Measurements from ENCODE around the gene KHK. TPM values are rescaled to one million over a fixed set of nuclear protein-coding genes. Genes with fewer than 3 reads are reported as not detected.
A peak's percentile ranks its signal among the peaks of the same experiment; 100 is the strongest.

The KHK gene
- total RNA-seq, 4 donors from 2014 or later, result 1.8 to 12.0 (median 6.3) TPM

DNA sequence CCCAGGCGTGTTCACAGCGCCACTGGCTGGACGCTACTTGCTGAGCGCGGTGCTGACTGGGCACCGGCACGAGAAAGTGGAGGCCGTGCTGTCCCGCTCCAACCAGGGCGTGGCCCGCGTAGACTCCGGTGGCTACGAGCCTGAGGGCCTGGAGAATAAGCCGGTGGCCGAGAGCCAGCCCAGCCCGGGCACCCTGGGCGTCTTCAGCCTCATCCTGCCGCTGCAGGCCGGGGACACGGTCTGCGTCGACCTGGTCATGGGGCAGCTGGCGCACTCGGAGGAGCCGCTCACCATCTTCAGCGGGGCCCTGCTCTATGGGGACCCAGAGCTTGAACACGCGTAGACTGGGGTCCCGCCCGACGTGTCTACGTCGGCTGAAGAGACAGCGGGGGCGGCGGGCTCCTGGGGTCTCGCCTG is 891 bp upstream of the KHK start:
- in situ Hi-C loops (cut with MboI; ENCODE audit: low pct_ligation_motif_present in 1 of 4, low pct_unique_long_range_greater_than_20kb in 1 of 4, low sequenced_read_pairs in 3 of 4), result loop anchor here (10.0 to 25.0 kb wide), 2 partner anchors 121 to 123 kb away; partner anchors contain the start of gene MAPRE3 (in 3 of the 4)
- intact Hi-C loops (cut with DNase I; ENCODE audit: low total_unique reads), result loop anchor here (5.0 kb wide), 2 partner anchors 33 to 53 kb away; partner anchors contain the start of genes AGBL5 and TMEM214
- Histone ChIP-seq H3K4me3 (peak overlapping the region; percentile 35 to 72 (median 52)), H3K9me3 (no peaks in the 10 kb centered on the region), H3K4me1 (peaks cover 25 to 56% (median 36%) of the 10 kb centered on the region in 4 donors), H3K27me3 (no peaks in the 10 kb centered on the region), H3K27ac (peak overlapping the region; percentile 92 to 94 (median 92)), H3K36me3 (no peaks in the 10 kb centered on the region)
- peak; percentile 84 for DNase-seq
- 1% methylated on average over 33 of the region's 38 CpGs; no CpG with 5 or more reads in 1 of the 2 donors for WGBS, 2 donors (ENCODE audit: low coverage in 1 of 2)
- peak; percentile 8 for TF ChIP-seq POLR2A (IDR thresholded peaks at IDR 0.05)
- TF ChIP-seq, protein P1, sequence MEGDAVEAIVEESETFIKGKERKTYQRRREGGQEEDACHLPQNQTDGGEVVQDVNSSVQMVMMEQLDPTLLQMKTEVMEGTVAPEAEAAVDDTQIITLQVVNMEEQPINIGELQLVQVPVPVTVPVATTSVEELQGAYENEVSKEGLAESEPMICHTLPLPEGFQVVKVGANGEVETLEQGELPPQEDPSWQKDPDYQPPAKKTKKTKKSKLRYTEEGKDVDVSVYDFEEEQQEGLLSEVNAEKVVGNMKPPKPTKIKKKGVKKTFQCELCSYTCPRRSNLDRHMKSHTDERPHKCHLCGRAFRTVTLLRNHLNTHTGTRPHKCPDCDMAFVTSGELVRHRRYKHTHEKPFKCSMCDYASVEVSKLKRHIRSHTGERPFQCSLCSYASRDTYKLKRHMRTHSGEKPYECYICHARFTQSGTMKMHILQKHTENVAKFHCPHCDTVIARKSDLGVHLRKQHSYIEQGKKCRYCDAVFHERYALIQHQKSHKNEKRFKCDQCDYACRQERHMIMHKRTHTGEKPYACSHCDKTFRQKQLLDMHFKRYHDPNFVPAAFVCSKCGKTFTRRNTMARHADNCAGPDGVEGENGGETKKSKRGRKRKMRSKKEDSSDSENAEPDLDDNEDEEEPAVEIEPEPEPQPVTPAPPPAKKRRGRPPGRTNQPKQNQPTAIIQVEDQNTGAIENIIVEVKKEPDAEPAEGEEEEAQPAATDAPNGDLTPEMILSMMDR (IDR thresholded peaks at IDR 0.05), result peak in 3 of 5 experiments; percentile 15 to 37 (median 17)
- TF ChIP-seq POLR2AphosphoS5 (IDR thresholded peaks at IDR 0.05), result peak; percentile 34 to 66 (median 64)
- no peak for TF ChIP-seq EP300 (IDR thresholded peaks at IDR 0.05; ENCODE audit: low read depth)

GRCh38 chr2:27086090-27086723 is 365 bp upstream of the KHK start:
- Histone ChIP-seq H3K36me3 (no peaks in the 10 kb centered on the region), H3K4me1 (peaks cover 25 to 51% (median 35%) of the 10 kb centered on the region in 4 donors), H3K4me3 (peak overlapping the region; percentile 35 to 72 (median 52)), H3K27me3 (no peaks in the 10 kb centered on the region), H3K9me3 (no peaks in the 10 kb centered on the region), H3K27ac (peak overlapping the region; percentile 92 to 94 (median 92))
- peak; percentile 75 for TF ChIP-seq POLR2A (IDR thresholded peaks at IDR 0.05)
- TF ChIP-seq, protein P1 (IDR thresholded peaks at IDR 0.05), result peak; percentile 52 to 95 (median 89)
- peak; percentile 73 to 90 (median 88) for TF ChIP-seq POLR2AphosphoS5 (IDR thresholded peaks at IDR 0.05)
- no peak for TF ChIP-seq EP300 (IDR thresholded peaks at IDR 0.05; ENCODE audit: low read depth)
- intact Hi-C loops (cut with DNase I; ENCODE audit: low total_unique reads), result loop anchor here (5.0 kb wide), 2 partner anchors 34 to 54 kb away; partner anchors contain the start of genes AGBL5 and TMEM214
- DNase-seq, result peak; percentile 97
- 0% methylated on average over 65 of the region's 81 CpGs; no CpG with 5 or more reads in 1 of the 2 donors for WGBS, 2 donors (ENCODE audit: low coverage in 1 of 2)
- in situ Hi-C loops (cut with MboI; ENCODE audit: low pct_ligation_motif_present in 1 of 4, low pct_unique_long_range_greater_than_20kb in 1 of 4, low sequenced_read_pairs in 3 of 4), result loop anchor here (10.0 to 25.0 kb wide), 2 partner anchors 121 to 124 kb away; partner anchors contain the start of gene MAPRE3 (in 3 of the 4)

- DNase-seq, result no peak
- in situ Hi-C loops (cut with MboI; ENCODE audit: low pct_ligation_motif_present in 1 of 4, low pct_unique_long_range_greater_than_20kb in 1 of 4, low sequenced_read_pairs in 3 of 4), result loop anchor here (10.0 to 25.0 kb wide), 2 partner anchors 123 to 126 kb away; partner anchors contain the start of gene MAPRE3 (in 3 of the 4)
- WGBS, 2 donors (ENCODE audit: low coverage in 1 of 2), result 86% methylated on average over 5 of the region's 5 CpGs; no CpG with 5 or more reads in 1 of the 2 donors
- Histone ChIP-seq H3K4me3 (no peak overlapping the region), H3K36me3 (no peaks in the 10 kb centered on the region), H3K9me3 (no peaks in the 10 kb centered on the region), H3K27ac (no peak overlapping the region), H3K27me3 (no peaks in the 10 kb centered on the region), H3K4me1 (peaks cover 12 to 36% (median 22%) of the 10 kb centered on the region in 4 donors)
- intact Hi-C loops (cut with DNase I; ENCODE audit: low total_unique reads), result loop anchor here (5.0 kb wide), 2 partner anchors 36 to 56 kb away; partner anchors contain the start of genes AGBL5 and TMEM214
- TF ChIP-seq POLR2AphosphoS5 (IDR thresholded peaks at IDR 0.05) (no peak), EP300 (IDR thresholded peaks at IDR 0.05; ENCODE audit: low read depth) (no peak), POLR2A (IDR thresholded peaks at IDR 0.05) (no peak)
- TF ChIP-seq, protein P1 (IDR thresholded peaks at IDR 0.05), result no peak
Observed at GRCh38 chr2:27087823-27088410, 1.3 kb downstream of the KHK start.

DNA sequence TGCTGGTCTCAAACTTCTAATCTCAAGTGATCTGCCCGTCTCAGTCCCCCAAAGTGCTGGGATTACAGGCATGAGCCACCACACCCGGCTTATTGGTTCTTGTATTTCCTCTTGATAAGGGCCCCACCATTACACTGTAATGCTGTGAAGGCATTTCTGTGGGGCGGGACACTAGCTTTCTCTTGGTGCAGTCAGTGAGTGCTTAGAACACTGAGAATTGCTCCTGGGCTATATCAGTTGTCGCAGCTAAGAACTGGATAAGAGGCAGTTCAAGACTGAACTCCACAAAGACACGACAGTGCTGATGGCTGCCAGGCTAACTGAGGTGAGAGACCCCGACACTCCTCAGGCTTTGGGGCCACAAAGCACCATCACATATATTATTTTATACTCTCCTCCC is 2.1 kb downstream of the KHK start:
- WGBS, 2 donors (ENCODE audit: low coverage in 1 of 2), result 57 to 71% methylated on average over 5 to 6 of the region's 6 CpGs
- intact Hi-C loops (cut with DNase I; ENCODE audit: low total_unique reads), result loop anchor here (5.0 kb wide), 2 partner anchors 36 to 56 kb away; partner anchors contain the start of genes AGBL5 and TMEM214
- H3K4me1 ChIP-seq, result peaks cover 12 to 32% (median 23%) of the 10 kb centered on the region in 4 donors
- DNase-seq, result no peak
- no peak for TF ChIP-seq POLR2AphosphoS5 (IDR thresholded peaks at IDR 0.05)
- TF ChIP-seq, protein P1 (IDR thresholded peaks at IDR 0.05), result no peak
- TF ChIP-seq EP300 (IDR thresholded peaks at IDR 0.05; ENCODE audit: low read depth), result no peak
- no peak for TF ChIP-seq POLR2A (IDR thresholded peaks at IDR 0.05)
- H3K27ac ChIP-seq, result no peak overlapping the region
- no peaks in the 10 kb centered on the region for H3K27me3 ChIP-seq
- H3K9me3 ChIP-seq, result no peaks in the 10 kb centered on the region
- H3K36me3 ChIP-seq, result no peaks in the 10 kb centered on the region
- no peak overlapping the region for H3K4me3 ChIP-seq
- in situ Hi-C loops (cut with MboI; ENCODE audit: low pct_ligation_motif_present in 1 of 4, low pct_unique_long_range_greater_than_20kb in 1 of 4, low sequenced_read_pairs in 3 of 4), result loop anchor here (10.0 to 25.0 kb wide), 2 partner anchors 124 to 126 kb away; partner anchors contain the start of gene MAPRE3 (in 3 of the 4)
